Upper lobe of right lung (tissue), 1 donor: ENCODE data around the gene CLDN2. TPM values are rescaled to one million over a fixed set of nuclear protein-coding genes. Genes with fewer than 3 reads are reported as not detected.

ENCODE experiments used
- ATAC-seq: fragments of 200-7000 bp; cut with Tn5 transposase; one replicate; pipeline ENCODE4 v1.9.1; 2020; ENCODE audit warnings: mild to moderate bottlenecking, moderate library complexity
- DNase-seq: peaks from one replicate; pipeline ENCODE4 v3.0.0-alpha.2; 2020
- H3K27ac ChIP-seq: fragments of 200-600 bp; one replicate; pipeline ENCODE4 v1.8.0; 2022
- H3K27me3 ChIP-seq: fragments of 200-600 bp; one replicate; pipeline ENCODE4 v1.8.0; 2022; ENCODE audit warnings: mild to moderate bottlenecking
- H3K36me3 ChIP-seq: fragments of 200-600 bp; one replicate; pipeline ENCODE4 v1.8.0; 2022
- H3K4me1 ChIP-seq: fragments of 200-600 bp; one replicate; pipeline ENCODE4 v1.8.0; 2022
- H3K4me3 ChIP-seq: fragments of 200-600 bp; one replicate; pipeline ENCODE4 v1.8.0; 2022; ENCODE audit warnings: mild to moderate bottlenecking
- H3K9me3 ChIP-seq: fragments of 200-600 bp; one replicate; pipeline ENCODE4 v1.8.0; 2022
- CTCF ChIP-seq: fragments of 200-600 bp; IDR thresholded peaks from one replicate; pipeline ENCODE4 v1.8.0; 2022; ENCODE audit warnings: antibody characterized with exemption
- intact Hi-C: fragments of 100-400 bp; cut with DNase I; formaldehyde crosslinking; loops from one replicate; pipeline ENCODE4 v1.11.0; 2022
- total RNA-seq: library from RNA; stranded (reverse); fragmentation: NEBNext Ultra II Directional; extraction: Animal tissue kit (Norgen Biotek cat#: 25700); gene quantifications from one replicate; pipeline ENCODE4 v1.2.1, GENCODE V29; 2021
- donor health status: DM: no; HTN: yes; CAD: no; lungs with severe emphysema.

Gene CLDN2
- total RNA-seq, 1 donor from 2014 or later = 0.61 TPM

DNA sequence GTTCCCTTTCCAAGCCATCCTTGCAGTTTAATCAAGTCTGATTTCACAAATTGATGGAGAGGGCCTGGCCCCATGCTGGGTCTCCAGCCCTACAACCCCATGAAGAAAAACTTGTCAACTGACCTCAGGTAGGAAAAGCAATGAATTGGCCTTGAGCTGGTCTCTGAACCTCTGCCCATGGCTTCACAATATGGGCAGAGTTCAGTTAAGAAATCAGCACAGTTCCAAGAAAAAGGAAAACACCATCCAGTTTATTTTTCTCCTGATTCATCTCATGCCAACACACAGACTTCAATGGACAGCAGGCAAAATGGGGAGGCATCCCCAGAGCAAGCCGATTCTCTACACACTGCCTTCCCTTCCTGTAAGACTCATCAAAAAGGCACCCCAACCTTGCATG, 20.4 kb upstream of the CLDN2 start:
- Histone ChIP-seq H3K9me3 (no peaks in the 10 kb centered on the region), H3K4me3 (no peak overlapping the region), H3K36me3 (no peaks in the 10 kb centered on the region), H3K27ac (no peak overlapping the region), H3K4me1 (no peaks in the 10 kb centered on the region), H3K27me3 (no peaks in the 10 kb centered on the region)
- ATAC-seq = no peak
- DNase-seq = no peak
- intact Hi-C loops = loop anchor here (10.0 kb wide), 1 partner anchor 55 kb away; no protein-coding TSS in a partner anchor
- TF ChIP-seq CTCF = no peak

- Histone ChIP-seq H3K27ac (no peak overlapping the region), H3K9me3 (no peaks in the 10 kb centered on the region), H3K36me3 (no peaks in the 10 kb centered on the region), H3K4me1 (no peaks in the 10 kb centered on the region), H3K4me3 (no peak overlapping the region), H3K27me3 (no peaks in the 10 kb centered on the region)
- ATAC-seq = no peak
- TF ChIP-seq CTCF = no peak
- no peak for DNase-seq
- intact Hi-C loops = no loop called here
Measured at GRCh38 chrX:106901341-106901740, 18.9 kb upstream of the CLDN2 start.

DNA sequence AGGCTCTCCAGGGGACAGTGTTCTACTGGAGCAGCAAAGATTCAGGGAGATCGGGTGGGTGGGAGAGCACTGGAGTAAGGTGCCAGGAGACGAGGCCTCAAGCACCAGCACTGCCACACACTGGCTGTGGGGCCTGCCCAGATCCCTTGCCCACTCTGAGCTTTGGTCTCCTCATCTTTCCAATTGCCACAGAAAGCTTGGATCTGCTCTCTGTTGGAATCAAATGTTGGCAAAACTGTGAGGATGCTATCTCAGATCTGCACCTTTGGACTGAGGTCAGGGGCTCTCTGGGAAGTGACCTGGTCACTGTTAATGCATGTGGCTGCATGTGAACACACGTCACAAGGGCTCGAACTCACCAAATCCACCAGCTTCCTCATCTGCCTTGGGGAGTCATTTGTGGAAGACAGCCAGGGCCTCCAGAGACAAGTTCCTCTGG, 18.4 kb upstream of the CLDN2 start:
- Histone ChIP-seq H3K27ac (no peak overlapping the region), H3K4me1 (no peaks in the 10 kb centered on the region), H3K36me3 (no peaks in the 10 kb centered on the region), H3K9me3 (no peaks in the 10 kb centered on the region), H3K4me3 (no peak overlapping the region), H3K27me3 (no peaks in the 10 kb centered on the region)
- TF ChIP-seq CTCF = no peak
- no peak for DNase-seq
- intact Hi-C loops = no loop called here
- no peak for ATAC-seq

- intact Hi-C loops = no loop called here
- no peak for TF ChIP-seq CTCF
- no peak overlapping the region for H3K4me3 ChIP-seq
- DNase-seq = no peak
- no peaks in the 10 kb centered on the region for H3K36me3 ChIP-seq
- ATAC-seq = no peak
- no peaks in the 10 kb centered on the region for H3K27me3 ChIP-seq
- no peaks in the 10 kb centered on the region for H3K9me3 ChIP-seq
- no peak overlapping the region for H3K27ac ChIP-seq
- no peaks in the 10 kb centered on the region for H3K4me1 ChIP-seq
Measured at GRCh38 chrX:106902684-106903083, 17.5 kb upstream of the CLDN2 start.

- Histone ChIP-seq H3K27me3 (no peaks in the 10 kb centered on the region), H3K4me3 (no peak within 1 kb of the TSS), H3K27ac (no peak within 1 kb of the TSS), H3K9me3 (no peaks in the 10 kb centered on the region), H3K36me3 (no peaks in the 10 kb centered on the region), H3K4me1 (no peaks in the 10 kb centered on the region)
- intact Hi-C loops = no loop called here
- no peak for DNase-seq
- no peak for ATAC-seq
- no peak for TF ChIP-seq CTCF
Measured at GRCh38 chrX:106903291-106903824, 16.8 kb upstream of the CLDN2 start, which contains the start of gene RIPPLY1. TSS of gene RIPPLY1 (minus strand) at chrX:106903341. CDS start at chrX:106903287, 54 bp downstream.
